HPDE6-E6E7 (cell line): ENCODE data around the gene CHMP1A.
"Not testable (repeated sequence)": the region's sequence is repeated elsewhere in the genome, so short reads cannot be mapped to it uniquely, and the experiment has no call there.

Experiments used
- DNase-seq: peaks from one replicate; pipeline ENCODE4 v3.0.0; 2011; ENCODE audit warnings: missing footprints; ENCODE audit errors: extremely low spot score

Gene CHMP1A

DNA sequence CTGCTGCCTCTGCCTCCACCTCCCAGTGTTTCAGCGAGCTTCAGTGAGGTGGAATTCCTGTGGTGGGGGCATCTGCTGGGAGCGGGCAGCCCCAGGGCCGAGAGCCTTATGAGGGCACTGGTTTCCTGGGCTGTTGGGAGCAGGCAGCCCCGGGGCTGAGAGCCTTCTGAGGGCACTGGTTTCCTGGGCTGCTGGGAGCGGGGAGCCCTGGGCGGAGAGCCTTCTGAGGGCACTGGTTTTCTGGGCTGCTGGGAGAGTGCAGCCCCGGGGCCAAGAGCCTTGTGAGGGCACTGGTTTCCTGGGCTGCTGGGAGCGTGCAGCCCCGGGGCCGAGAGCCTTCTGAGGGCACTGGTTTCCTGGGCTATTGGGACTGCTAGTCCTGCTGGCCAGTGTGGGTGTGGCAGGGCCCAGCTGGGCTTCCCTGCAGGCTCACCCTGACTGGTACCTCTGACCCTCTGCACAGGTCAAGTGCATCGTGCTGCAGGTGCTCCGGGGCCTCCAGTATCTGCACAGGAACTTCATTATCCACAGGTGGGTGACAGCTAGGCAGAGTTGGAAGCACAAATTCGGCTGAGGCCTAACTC is 34.6 kb upstream of the CHMP1A start:
- no peak for DNase-seq

GRCh38 chr16:89691231-89691985 is 33.9 kb upstream of the CHMP1A start:
- no peak for DNase-seq

DNA sequence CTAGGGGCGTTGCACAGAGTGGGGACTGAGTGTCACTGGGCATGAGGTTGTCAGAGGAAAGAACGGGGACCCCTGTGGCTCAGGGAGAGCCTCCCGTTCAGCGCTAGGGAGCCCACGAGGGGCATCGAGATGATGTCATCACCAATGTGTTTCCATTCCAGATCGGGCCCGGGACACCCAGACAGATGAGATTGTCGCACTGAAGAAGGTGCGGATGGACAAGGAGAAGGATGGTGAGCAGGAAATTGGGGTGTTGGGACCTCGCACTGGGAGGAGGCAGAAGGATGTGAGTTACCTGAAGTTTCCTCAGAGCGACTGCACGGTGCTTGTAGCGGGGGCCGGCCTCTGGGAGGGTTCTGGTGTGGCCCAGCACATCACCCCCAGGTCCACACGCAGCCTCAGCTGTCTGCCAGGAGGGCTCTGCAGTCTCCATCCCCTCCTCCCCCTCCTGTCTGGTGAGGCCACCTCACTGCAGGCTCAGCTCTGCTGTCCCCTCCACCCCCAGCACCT is 32.9 kb upstream of the CHMP1A start:
- no peak for DNase-seq

GRCh38 chr16:89689621-89690020 is 32.1 kb upstream of the CHMP1A start:
- DNase-seq, result not testable (repeated sequence)

DNA sequence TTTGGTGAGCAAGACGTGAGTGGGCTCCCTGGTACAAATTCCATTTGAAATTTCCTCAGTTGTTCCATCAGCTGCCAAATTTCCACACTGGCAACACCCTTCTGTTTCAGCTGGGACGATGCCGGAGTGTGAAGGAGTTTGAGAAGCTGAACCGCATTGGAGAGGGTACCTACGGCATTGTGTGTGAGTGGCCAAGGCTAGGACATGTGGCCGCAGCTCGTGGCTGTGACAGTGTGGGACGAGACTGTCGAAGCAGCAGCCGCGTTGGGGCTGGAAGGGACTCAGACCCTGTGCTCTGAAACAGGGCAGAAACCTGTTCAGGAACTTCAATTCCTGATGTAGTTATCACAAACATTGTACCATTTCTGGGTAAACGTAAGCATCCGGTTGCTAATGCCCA is 31.6 kb upstream of the CHMP1A start:
- no peak for DNase-seq

DNA sequence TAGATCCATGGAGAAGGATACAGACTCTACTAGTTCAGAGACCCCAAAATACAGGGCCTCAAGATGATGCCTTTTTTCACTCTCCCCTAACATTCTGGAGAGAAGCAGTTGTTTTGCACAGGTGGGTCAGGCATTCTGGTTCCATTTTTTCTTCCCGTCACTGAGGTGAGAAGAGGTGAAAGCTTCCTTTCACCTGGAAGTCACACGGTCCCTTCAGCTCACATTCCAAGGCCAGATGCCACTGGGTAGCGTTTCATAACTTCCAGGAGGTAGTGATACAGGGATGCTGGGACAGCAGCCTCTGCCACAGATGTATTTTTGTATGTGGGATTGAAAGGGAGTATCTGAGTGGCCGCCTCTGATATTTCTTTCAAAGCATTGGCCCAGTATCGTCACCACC is 30.9 kb upstream of the CHMP1A start:
- no peak for DNase-seq

DNA sequence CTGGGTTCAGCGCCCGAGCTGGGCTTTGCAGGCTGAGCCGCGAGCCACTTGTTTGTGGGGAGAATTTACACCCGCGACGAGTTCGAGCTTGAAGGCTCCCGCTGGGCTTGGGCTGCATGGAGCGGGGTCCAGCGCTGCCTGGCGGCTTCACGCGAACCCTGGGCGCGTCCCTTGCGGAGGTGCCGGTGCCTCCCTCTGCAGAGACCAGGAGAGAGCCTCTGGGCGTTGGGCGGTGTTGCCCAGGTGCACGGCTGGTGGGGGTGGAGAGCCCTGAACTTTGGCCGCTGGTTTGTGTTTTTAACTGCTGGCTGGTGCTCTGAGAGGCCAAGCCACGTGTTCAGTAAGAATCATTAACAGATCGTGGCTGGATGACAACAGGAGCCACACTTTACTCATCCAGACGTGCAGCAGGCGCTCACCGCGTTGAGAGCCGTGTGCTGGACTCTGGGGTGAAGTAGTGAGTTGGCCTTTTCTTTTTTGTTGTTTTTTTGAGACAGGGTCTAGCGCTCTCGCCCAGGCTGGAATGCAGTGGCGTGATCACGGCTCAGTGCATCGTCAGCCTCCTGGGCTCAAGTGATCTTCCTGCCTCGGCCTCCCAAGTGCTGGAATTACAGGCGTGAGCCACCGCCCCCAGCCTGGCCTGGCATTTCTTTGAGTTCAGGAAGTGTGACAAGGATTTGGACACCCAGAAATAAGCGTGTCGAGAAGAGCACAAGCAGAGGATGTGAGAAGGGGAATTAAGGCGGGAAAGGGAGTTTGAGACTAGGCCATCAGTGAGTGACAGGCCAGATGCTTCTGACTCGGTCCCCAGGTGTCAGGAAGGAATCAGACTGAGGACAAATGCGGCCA is 29.8 kb upstream of the CHMP1A start:
- peak; percentile 49 for DNase-seq

DNA sequence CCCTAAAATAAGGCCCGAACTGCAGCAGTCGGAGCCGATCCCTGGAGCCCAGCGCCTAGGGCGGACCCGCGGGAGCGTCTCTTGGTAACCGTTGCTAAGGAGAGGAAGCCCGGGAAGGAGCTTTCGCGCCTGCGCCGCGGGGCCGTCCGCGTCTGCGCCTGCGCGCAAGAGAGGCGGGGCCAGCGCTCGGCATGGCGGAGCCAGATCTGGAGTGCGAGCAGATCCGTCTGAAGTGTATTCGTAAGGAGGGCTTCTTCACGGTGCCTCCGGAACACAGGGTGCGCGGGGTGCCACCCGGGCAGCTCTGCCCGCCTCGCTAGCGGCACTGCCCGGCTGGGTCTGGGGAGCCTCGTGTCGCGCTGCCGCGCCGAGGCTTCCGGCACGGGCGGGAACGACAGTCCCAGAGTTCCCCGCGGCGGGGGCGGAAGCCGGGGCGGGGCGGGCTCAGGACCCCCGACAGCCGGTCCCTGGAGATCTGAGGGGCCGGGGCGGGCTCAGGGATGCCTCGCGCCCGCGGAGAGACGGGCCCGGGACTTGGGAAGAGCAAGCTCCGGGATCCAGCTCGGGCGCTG is 29.1 kb upstream of the CHMP1A start, which contains the start of gene CDK10:
Gene CDK10, plus strand, starts transcription at position 170 of the 572 bp plus-strand sequence. Its CDS starts 22 bp downstream, at position 192.
- DNase-seq, result peak; percentile 96

DNA sequence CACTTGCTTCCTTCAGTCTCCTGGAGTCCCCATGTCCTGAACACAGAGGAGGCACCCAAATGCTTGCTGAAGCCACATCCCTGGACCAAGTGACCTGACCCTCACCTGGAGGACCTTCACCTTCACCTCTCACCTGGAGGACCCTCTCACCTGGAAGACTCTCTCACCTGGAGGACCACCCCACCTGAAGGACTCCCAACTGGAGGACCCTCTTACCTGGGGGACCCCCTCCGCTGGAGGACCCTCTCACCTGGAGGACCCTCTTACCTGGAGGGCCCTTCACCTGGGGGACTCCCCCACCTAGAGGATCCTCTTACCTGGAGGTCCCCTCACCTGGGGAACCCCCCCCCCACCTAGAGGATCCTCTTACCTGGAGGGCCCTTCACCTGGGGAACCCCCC is 28.4 kb upstream of the CHMP1A start:
- no peak for DNase-seq

DNA sequence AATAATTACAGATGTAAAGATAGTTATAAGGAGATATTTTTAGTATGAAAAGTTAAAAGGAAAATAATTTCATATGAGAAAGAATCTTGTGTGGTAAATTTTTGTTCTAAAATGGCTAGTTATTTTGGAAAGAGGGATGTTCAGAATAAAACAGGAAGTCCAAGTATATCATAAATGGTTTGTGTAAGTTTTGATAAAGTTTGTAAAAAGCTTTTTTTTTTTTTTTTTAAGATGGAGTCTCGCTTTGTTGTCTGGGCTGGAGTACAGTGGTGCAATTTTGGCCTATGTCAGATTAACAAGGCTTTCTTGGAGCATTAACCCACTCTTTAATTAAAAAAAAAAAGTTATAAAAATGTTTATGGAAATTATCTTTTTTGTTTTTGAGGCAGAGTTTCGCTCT is 20.8 kb upstream of the CHMP1A start:
- no peak for DNase-seq

DNA sequence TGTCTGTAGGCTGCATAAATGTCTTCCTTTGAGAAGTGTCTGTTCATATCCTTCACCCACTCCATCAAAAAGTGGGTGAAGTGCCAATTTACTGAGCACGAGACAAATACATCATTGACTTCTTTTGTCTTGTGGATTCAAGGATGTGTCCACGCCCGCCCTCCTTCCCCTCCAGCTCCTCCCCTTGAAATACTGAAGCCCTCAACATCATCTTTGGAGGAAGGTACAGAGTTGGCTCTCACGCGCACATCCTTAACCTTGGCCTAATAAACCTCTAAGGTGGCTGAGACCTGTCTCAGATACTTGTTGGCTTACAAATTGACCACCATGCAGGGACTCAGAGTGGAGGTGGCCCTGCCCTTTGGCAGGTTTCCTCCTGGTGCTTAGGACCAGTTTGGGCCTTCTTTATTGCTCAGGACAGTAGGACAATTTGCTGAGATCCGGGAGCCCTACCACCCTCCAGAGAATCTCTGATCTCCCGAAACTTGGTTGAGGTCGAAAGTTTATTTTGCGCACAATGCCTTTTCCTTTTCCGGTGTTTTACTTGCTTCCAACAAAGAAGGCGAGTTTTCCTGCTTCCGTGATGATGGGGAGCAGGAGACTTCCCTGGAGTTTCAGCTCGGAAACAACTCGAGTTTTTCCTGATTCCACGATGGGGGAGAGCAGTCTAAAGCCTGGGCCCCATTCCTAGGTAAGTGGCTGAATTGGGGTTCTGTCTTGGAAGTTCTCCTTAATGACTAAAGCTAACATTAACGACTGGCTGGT is 14.9 kb upstream of the CHMP1A start:
- DNase-seq, result no peak

- DNase-seq, result not testable (repeated sequence)
Measured at GRCh38 chr16:89671565-89671964, 14.1 kb upstream of the CHMP1A start.

- peak; percentile 48 for DNase-seq
Measured at GRCh38 chr16:89670496-89671431, 13.3 kb upstream of the CHMP1A start.

GRCh38 chr16:89669755-89670154 is 12.2 kb upstream of the CHMP1A start:
- no peak for DNase-seq

DNA sequence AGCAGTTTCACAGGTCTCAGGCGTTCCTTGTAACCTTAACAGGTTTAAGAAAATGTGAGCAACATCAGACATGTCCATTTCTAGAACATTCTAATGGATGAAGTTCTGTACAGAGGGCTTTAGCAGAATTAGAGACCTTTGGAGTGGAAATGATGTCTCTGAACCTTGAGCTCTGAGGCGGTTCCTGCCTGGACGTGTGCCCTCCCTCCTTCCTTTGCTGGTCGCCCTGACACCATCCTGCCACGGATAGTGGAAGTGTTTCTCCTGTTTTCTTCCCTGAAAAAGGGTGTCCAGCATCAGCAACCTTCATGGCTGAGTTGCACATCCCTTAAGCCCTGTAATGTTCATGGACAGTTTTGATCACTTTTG is 11.3 kb upstream of the CHMP1A start:
- DNase-seq, result no peak

DNA sequence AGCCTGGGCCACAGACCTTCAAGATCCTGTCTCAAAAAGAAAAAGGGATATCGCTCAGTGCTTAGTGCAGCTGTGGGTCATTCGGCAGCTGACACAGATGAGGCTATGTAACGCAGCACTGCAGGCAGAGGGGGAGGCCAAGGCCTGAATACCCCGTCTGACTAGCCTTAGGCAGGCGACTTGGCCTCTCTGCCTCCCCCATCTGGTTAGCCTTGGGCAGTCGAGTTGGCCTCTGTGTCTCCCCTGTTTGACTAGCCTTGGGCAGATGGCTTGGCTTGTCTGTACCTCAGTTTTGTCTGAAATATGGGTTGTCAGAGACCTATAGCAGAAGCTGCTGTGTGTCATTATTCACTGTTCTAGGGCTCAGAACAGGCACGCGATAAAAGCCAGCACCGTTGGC is 10.1 kb upstream of the CHMP1A start:
- no peak for DNase-seq

- not testable (repeated sequence) for DNase-seq
Measured at GRCh38 chr16:89667000-89667399, 9.5 kb upstream of the CHMP1A start.

DNA sequence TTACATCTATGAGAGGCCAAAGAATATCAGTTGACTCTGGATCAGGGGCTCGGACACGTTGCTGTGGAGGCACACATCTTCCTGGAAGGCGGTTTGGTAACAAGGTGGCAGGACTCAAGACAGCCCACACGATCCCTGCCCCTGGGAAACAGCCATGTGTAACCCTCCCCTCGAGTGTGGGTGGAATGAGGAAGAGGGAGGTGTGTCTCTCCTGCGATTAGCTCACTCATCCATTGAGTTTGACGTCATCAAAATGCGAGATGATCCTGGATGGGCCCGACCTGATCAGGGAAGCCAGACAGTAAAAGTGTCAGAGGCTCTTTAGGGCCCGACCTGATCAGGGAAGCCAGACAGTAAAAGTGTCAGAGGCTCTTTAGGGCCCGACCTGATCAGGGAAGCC is 6.7 kb upstream of the CHMP1A start:
- DNase-seq, result not testable (repeated sequence)

- DNase-seq, result no peak
Measured at GRCh38 chr16:89661215-89661614, 3.7 kb upstream of the CHMP1A start.

GRCh38 chr16:89660146-89660545 is 2.6 kb upstream of the CHMP1A start:
- no peak for DNase-seq
